GM18507 (cell line): ENCODE data around the gene CISD1.

ENCODE experiments used
- DNase-seq: peaks from one replicate; pipeline ENCODE4 v3.0.0; 2011; ENCODE audit warnings: low read depth; ENCODE audit not compliant: insufficient read length; ENCODE audit errors: extremely low spot score
- FAIRE-seq: peaks from 2 replicates; lab custom pipeline; 2011; peaks lifted over from hg19 to GRCh38; lab: Jason Lieb, UNC

CISD1 gene

DNA sequence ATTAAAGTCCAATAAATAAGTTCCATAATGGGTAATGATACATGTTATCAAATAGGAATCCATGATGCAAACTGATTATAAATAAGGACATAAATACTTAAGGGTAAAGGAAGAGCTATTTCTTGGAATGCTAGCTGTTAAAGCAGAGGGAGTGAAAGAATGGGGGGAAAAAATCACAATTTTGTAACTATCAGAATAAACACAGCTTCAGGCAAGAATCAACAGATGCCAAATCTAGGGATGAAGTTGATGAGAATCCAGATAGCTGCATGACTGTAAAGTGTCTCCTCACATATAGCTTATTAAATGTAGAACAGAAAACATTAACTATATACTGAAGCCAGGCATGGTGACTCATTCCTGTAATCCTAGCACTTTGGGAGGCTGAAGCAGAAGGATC lies 6.2 kb upstream of the CISD1 start:
- DNase-seq (no peak), FAIRE-seq (no peak)

GRCh38 chr10:58264780-58265179 lies 4.2 kb upstream of the CISD1 start:
- FAIRE-seq (peak; percentile 26), DNase-seq (no peak)

DNA sequence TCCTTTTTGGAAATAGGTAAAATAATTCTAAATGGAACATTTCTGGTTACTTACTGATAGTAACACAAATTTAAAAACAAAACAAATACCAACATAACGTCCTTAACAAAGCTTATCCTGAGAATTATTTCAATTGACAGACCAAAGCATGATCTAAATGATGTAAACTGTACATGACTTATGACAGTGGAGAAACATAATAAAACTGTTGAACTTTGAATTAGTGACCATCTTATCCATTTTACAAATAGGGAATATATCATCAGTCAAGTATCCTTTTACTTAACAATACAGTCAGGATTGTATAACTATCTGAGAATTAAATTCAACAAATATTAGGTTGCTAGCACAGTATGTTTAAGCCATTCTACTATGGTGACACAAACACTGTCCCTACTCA lies 3.7 kb upstream of the CISD1 start:
- no peak for FAIRE-seq

GRCh38 chr10:58266003-58266825 lies 2.7 kb upstream of the CISD1 start:
- DNase-seq: no peak
- peak; percentile 68 for FAIRE-seq

More for the DNA sequence above, 3.7 kb upstream of the CISD1 start:
- no peak for DNase-seq

GRCh38 chr10:58266826-58267712 lies 1.9 kb upstream of the CISD1 start:
- FAIRE-seq (no peak), DNase-seq (no peak)

- DNase-seq: peak; percentile 42
- FAIRE-seq: peak; percentile 76
These were observed 1.1 kb upstream of the CISD1 start, which contains the start of gene IPMK for GRCh38 chr10:58267713-58268453. TSS of gene IPMK (minus strand) at chr10:58267894. CDS start at chr10:58267611, 283 bp downstream.

GRCh38 chr10:58268454-58268945 lies 462 bp upstream of the CISD1 start:
- FAIRE-seq (no peak), DNase-seq (no peak)

GRCh38 chr10:58269782-58270290 lies 874 bp downstream of the CISD1 start:
- no peak for FAIRE-seq
- no peak for DNase-seq

DNA sequence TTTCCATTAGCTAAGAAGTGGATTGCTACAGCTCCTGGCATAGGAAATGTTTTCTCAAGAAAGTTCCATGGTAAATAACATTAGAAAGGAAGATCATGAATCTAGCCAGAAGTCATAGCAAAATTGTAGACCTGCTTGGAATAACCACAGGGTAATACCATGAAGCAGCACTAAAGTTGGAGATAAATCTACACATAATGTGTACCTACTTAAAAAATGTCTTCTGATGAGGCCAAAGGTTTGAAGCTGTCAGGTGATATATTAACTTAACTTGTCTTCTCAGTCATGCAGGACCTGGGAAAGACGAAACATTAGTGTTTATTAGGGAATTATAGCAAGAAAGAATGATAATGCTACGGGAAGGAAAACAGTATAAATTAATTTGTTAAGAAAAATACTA lies 6.3 kb downstream of the CISD1 start:
- no peak for DNase-seq
- no peak for FAIRE-seq

DNA sequence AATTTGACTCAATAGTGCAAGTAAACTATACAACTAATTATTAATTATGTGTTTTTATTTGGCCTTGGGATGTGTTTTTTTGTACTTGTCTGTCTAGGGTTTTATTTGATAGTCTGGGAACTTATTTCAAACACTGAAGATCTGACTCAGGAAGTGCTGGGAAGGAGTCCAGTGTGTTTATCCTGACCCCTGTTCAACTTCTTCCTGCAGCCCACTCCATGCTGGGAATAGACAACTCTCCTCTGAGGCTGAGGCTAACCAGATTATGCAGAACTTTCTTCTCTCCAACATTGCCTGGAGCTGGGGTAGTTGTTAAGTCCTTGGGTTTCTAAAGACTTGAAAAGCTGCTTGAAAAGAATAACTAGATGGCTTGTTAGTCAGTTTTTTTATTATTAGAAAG lies 6.9 kb downstream of the CISD1 start:
- FAIRE-seq: no peak
- DNase-seq: no peak

DNA sequence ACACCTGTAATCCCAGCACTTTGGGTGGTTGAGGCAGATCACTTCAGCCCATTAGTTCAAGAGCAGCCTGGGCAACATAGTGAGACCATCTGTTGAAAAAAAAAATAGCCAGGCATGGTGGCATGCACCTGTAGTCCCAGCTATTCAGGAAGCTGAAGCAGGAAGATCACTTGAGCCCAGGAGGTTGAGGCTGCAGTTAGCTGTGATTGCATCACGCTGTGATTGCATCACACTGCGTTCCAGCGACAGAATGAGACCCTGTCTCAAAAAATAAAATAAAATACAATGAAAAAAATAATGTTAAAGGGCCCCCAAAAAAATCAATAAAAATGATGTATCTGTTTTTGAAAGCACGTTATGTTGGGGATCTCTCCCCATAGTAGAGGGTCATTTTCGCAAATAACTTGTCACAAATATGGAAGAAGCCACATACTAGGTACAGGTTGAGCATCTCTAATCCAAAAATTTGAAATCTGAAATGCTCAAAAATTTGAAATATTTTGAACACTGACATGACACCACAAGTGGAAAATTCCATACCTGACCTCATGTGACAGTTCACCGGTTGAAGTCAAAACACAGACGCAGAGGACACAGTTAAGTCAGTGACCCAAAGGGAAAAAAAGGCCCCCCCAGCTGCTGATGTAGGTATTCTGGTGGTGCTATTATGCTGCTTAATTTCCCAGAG lies 9.5 kb downstream of the CISD1 start:
- FAIRE-seq (no peak), DNase-seq (no peak)

GRCh38 chr10:58278962-58279307 lies 10.0 kb downstream of the CISD1 start:
- no peak for FAIRE-seq

DNA sequence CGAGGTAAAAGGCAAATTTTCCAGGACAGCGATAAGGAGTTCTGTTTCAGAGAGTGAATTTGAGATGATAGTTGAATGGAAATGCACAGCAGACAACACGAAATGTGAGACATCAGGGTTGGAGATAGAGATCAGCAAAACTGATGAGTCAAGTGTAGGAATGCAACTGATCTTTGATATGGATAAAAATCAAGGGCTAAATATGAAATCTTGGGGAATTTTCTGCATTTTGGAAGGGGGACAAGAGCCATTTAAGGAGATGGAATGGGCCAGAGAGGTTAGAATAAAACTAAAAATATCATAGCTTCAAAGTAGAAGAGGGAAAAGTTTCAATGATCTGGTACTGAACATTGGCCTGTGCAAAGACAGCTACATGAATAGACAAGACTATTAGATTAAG lies 11.5 kb downstream of the CISD1 start:
- FAIRE-seq (no peak), DNase-seq (no peak)

More at GRCh38 chr10:58278962-58279307, 10.0 kb downstream of the CISD1 start:
- DNase-seq: no peak

DNA sequence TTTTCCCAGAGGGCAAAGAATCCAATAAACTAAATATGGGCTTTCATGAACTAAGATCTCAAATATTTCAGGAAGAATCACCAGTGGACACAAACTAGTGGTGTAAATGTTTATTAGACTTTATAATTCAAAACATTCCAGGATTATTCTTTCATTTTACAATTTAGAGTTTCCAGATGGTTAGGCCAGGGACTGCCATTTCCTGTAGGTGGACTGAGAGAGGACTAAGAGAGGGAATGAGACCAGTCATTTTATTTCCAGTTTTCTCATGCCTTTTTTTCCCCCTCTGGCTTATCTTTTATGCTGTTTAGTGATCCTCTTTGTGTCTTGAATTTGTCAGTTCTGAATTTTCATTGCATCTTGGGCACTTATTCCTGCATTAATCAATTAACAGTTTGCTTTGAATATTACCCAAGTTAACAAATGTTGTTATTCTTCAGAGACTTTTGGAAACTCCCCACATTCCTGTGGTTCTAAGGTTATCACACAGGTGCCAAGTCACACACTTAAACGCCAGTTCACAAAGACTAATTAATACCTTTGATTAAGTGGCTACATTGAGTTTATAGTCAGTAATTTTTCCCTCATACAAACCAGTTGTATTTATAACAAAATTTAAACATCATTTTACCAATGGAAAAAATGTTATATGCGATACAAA lies 12.3 kb downstream of the CISD1 start:
- no peak for FAIRE-seq
- no peak for DNase-seq

DNA sequence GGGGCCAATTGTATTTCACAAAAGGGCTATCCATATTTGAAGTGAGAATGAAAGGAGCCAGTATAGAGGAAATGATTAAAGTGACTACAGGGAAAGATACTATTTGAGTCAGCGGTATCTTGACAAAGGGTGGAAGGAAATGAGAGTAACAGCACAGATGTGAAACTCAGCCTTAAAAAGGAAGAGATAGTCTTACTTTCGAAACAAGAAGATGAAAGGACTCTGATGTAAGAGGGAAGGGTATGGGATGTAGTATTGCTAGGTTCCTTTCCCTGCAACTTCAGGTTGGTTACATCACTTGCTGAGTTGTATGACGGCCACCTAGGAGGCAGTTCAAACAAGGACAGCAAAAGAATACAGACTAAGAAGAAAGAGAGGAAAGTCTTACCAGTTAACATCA lies 13.7 kb downstream of the CISD1 start:
- peak; percentile 93 for FAIRE-seq
- DNase-seq: no peak

GRCh38 chr10:58291538-58292174 lies 22.7 kb downstream of the CISD1 start:
- peak; percentile 3 for DNase-seq
- peak; percentile 77 for FAIRE-seq

DNA sequence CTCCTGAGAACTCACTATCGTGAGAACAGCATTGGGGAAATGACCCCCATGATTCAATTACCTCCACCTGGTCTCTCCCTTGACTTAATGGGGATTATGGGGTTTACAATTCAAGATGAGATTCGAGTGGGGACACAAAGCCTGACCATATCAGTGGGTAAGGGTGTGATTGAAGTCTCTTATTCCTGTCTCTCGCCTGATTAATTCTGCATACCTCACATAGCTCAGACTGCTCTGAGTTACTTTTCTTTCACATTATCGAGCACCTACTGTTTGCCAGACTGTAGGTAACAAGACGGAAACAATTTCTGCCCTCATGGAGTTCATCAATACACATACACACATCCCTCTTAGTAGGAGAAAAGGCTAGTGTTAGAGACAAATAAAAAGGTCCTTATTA lies 25.0 kb downstream of the CISD1 start:
- DNase-seq (no peak), FAIRE-seq (no peak)

- FAIRE-seq (peak; percentile 90), DNase-seq (peak; percentile 8)
These were observed 30.6 kb downstream of the CISD1 start for GRCh38 chr10:58299580-58299979.
